Upper lobe of right lung (tissue), 1 donor: ENCODE measurements around the gene C17orf67. TPM values are rescaled to one million over a fixed set of nuclear protein-coding genes. Genes with fewer than 3 reads are reported as not detected.

Experiments
- ATAC-seq: fragments of 200-7000 bp; cut with Tn5 transposase; one replicate; pipeline ENCODE4 v1.9.1; 2020; ENCODE audit warnings: mild to moderate bottlenecking, moderate library complexity
- DNase-seq: peaks from one replicate; pipeline ENCODE4 v3.0.0-alpha.2; 2020
- H3K27ac ChIP-seq: fragments of 200-600 bp; one replicate; pipeline ENCODE4 v1.8.0; 2022
- H3K27me3 ChIP-seq: fragments of 200-600 bp; one replicate; pipeline ENCODE4 v1.8.0; 2022; ENCODE audit warnings: mild to moderate bottlenecking
- H3K36me3 ChIP-seq: fragments of 200-600 bp; one replicate; pipeline ENCODE4 v1.8.0; 2022
- H3K4me1 ChIP-seq: fragments of 200-600 bp; one replicate; pipeline ENCODE4 v1.8.0; 2022
- H3K4me3 ChIP-seq: fragments of 200-600 bp; one replicate; pipeline ENCODE4 v1.8.0; 2022; ENCODE audit warnings: mild to moderate bottlenecking
- H3K9me3 ChIP-seq: fragments of 200-600 bp; one replicate; pipeline ENCODE4 v1.8.0; 2022
- intact Hi-C: fragments of 100-400 bp; cut with DNase I; formaldehyde crosslinking; loops from one replicate; pipeline ENCODE4 v1.11.0; 2022
- total RNA-seq: library from RNA; stranded (reverse); fragmentation: NEBNext Ultra II Directional; extraction: Animal tissue kit (Norgen Biotek cat#: 25700); gene quantifications from one replicate; pipeline ENCODE4 v1.2.1, GENCODE V29; 2021
- TF ChIP-seq, protein P1 (sequence below): fragments of 200-600 bp; IDR thresholded peaks from one replicate; pipeline ENCODE4 v1.8.0; 2022; ENCODE audit warnings: antibody characterized with exemption
- donor health status: DM: no; HTN: yes; CAD: no; lungs with severe emphysema.

C17orf67 gene
- total RNA-seq, 1 donor from 2014 or later, result 3.8 TPM

DNA sequence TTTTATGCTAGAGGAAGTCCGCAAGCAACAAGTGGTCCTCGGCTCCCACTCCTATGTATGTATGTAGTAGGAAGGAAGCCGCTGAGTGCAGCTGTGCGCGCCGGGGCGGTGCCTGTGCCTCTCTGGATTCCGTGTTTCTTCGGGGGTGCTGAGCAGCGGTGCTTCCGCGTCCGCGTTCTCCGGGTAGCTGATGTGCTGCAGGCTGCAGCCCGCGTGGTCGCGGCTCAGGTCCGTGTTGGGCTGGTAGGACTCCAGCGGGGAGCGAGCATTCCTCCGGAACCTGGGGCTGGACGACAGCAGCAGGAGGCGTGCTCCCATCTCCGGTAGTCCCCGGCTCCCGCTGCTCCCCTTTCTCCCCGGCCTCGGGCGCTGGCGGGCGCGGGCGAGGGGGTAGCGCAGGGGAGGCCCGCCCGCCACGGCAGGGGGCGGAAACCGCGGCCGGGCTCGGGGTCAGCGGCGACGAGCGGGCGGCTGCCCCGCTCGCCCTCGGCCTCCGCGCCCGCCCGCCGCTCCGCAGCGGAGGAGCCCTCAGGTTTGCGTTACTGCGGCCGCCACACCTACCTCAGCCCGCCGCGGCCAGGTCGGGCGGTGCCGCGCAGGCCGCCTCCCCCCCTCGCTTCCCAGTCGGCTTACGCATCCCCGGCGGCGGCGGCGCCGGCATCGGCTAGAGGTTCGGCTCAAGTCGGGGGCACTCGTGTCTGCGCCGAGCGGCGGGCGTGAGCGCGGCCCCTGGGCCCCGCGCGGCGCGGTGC is 487 bp downstream of the C17orf67 start:
- peak; percentile 71 for ATAC-seq
- Histone ChIP-seq H3K4me3 (peak overlapping the region; percentile 81), H3K27me3 (no peaks in the 10 kb centered on the region), H3K9me3 (no peaks in the 10 kb centered on the region), H3K4me1 (peaks cover 18% of the 10 kb centered on the region), H3K27ac (peak overlapping the region; percentile 68), H3K36me3 (no peaks in the 10 kb centered on the region)
- TF ChIP-seq, protein P1, sequence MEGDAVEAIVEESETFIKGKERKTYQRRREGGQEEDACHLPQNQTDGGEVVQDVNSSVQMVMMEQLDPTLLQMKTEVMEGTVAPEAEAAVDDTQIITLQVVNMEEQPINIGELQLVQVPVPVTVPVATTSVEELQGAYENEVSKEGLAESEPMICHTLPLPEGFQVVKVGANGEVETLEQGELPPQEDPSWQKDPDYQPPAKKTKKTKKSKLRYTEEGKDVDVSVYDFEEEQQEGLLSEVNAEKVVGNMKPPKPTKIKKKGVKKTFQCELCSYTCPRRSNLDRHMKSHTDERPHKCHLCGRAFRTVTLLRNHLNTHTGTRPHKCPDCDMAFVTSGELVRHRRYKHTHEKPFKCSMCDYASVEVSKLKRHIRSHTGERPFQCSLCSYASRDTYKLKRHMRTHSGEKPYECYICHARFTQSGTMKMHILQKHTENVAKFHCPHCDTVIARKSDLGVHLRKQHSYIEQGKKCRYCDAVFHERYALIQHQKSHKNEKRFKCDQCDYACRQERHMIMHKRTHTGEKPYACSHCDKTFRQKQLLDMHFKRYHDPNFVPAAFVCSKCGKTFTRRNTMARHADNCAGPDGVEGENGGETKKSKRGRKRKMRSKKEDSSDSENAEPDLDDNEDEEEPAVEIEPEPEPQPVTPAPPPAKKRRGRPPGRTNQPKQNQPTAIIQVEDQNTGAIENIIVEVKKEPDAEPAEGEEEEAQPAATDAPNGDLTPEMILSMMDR, result no peak
- intact Hi-C loops, result no loop called here
- peak; percentile 80 for DNase-seq

DNA sequence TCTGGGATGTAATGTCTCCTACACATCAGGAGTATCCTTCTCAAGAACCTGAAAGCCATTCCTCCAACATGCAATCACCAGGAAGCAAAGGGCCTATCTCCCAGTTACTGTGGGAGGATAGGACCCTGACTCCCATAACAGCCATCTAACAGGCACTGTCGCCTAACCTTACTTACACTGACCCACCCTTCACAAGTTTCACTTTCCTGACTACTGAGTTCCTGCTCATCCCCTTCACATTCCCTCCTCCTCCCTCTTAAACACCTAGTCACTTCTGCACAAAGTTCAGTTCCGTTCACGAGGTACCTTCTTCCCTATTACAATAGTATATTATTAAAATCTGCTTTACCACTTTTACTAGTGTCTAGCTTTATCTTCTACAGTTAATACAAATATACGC is 1.3 kb downstream of the C17orf67 start:
- ATAC-seq (no peak), DNase-seq (no peak)
- Histone ChIP-seq H3K27ac (no peak overlapping the region), H3K4me1 (peaks cover 18% of the 10 kb centered on the region), H3K4me3 (peak overlapping the region; percentile 81), H3K27me3 (no peaks in the 10 kb centered on the region), H3K36me3 (no peaks in the 10 kb centered on the region), H3K9me3 (no peaks in the 10 kb centered on the region)
- intact Hi-C loops, result no loop called here
- TF ChIP-seq, protein P1, result no peak

DNA sequence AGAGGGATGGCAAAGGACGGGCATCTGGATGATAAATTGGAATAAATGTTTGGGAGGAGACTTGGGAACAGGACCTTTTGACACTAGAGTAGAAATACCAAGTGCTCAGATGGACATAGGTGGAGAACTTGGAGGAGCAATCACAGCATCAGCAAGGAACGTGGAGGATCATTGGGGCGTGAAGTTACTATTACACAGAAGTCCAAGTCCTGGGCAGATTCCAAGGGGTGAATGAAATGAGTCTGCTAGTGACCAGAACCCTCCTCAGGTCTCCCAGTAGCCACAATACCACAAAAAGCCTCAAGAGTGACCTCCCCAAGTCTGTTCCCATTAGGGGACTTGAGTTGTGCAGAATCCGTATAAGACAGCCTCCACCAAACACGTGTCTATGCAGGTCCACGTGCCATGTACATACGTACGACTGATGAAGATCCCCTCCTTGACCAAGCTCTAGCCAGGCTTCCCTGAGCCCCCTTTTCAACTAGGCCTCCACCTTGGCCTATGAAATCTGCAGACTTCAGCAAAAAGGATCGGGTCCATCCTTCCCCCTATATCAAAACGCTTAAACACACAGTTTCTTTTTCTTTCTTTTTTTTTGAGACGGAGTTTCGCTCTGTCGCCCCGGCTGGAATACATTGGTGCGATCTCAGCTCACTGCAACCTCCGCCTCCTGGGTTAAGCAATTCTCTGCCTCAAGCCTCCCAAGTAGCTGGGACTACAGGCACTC is 2.2 kb downstream of the C17orf67 start:
- no peak for ATAC-seq
- TF ChIP-seq, protein P1, result no peak

DNA sequence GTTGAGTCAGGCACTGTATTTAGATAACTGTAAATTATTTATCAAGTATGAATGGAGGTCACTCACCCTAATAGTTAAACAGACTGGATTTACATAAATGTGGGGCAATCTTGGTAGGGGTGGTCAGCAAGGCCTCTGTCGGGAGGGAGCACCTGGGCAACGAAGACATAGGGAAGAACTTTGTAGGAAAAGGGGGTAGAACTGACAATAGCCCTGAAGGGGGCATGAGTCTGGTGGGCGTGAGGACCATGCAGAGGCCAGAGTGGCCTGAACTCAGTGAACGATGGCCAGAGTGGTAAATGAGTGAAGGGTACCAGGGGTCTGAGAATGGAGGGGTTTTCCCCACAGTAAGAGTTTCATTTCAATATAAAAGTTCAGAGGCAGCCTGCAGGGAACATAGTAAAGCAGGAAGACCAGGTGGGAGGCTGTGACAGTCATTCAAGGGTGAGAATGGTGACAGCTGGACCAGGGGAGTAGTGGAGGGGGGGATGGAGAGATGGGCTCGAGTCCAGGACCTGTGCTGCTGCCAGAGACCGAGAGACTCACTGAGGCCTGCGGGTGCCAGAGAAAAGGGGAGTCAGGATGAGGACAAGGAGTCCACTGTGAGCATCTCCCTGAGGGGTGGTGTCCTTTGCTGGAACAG is 2.9 kb downstream of the C17orf67 start:
- Histone ChIP-seq H3K4me1 (peaks cover 18% of the 10 kb centered on the region), H3K4me3 (no peak overlapping the region), H3K27me3 (no peaks in the 10 kb centered on the region), H3K27ac (no peak overlapping the region), H3K9me3 (no peaks in the 10 kb centered on the region), H3K36me3 (no peaks in the 10 kb centered on the region)
- TF ChIP-seq, protein P1, result no peak
- DNase-seq, result no peak
- intact Hi-C loops, result no loop called here
- no peak for ATAC-seq

More for the DNA sequence above, 2.2 kb downstream of the C17orf67 start:
- H3K36me3 ChIP-seq, result no peaks in the 10 kb centered on the region
- intact Hi-C loops, result no loop called here
- H3K9me3 ChIP-seq, result no peaks in the 10 kb centered on the region
- no peak for DNase-seq
- no peak overlapping the region for H3K4me3 ChIP-seq
- H3K27ac ChIP-seq, result no peak overlapping the region
- H3K27me3 ChIP-seq, result no peaks in the 10 kb centered on the region
- H3K4me1 ChIP-seq, result peaks cover 18% of the 10 kb centered on the region

DNA sequence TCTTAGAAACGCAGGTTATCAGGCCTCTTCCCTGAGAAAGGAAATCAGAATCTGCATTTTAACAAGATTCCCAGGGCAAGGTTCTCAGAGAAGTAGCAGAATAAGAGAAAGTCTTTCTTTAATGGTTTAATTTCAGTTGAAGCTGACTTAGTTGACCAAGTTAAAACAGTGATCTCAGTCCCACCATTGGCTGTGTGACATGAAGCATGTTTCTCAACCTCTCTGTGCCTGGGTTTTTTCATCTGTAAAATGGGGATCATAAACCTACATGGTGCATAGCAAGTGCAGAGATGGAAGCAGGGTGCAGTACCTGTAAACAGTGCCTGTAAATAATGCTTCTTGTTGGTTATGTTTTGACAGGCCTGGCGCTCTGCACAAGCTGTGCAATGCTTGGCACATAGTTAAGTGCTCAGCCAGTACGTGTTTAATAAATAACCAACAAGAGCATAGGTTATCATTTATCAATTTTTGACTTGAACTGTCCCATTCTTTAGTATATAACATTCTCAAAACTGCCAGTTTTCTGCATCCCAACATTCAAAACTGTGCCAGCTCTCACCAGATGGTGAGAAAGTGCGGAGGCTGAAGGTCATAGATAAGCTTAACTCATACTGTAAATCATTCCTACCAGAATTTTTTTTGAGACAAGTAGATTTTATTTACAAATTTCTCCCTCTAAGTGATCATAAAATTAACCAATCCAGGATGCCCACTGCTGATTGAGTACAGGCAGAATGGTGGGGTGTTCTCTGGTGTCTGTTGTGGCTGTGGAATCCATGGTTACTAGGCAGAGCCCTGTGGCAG is 6.9 kb downstream of the C17orf67 start:
- TF ChIP-seq, protein P1, result no peak
- no peak for DNase-seq
- H3K27ac ChIP-seq, result no peak overlapping the region
- no peaks in the 10 kb centered on the region for H3K27me3 ChIP-seq
- ATAC-seq, result no peak
- no peaks in the 10 kb centered on the region for H3K36me3 ChIP-seq
- no peak overlapping the region for H3K4me3 ChIP-seq
- H3K9me3 ChIP-seq, result no peaks in the 10 kb centered on the region
- no peaks in the 10 kb centered on the region for H3K4me1 ChIP-seq
- intact Hi-C loops, result no loop called here
